Mesodermal cell (in vitro differentiated cells): Measurements from ENCODE around the gene CLIC5.
A peak's percentile ranks its signal among the peaks of the same experiment; 100 is the strongest.

Experiments
- H3K27ac ChIP-seq: 2 replicates; pipeline ENCODE4 v1.7.0; 2013; ENCODE audit warnings: mild to moderate bottlenecking, low read depth, low read length, moderate library complexity; ENCODE audit not compliant: severe bottlenecking
- H3K36me3 ChIP-seq: 2 replicates; pipeline ENCODE4 v1.7.1; 2013; ENCODE audit warnings: mild to moderate bottlenecking, low read length, moderate library complexity; ENCODE audit not compliant: control insufficient read depth, insufficient read depth
- H3K4me1 ChIP-seq: one replicate; pipeline ENCODE4 v1.7.1; 2013; ENCODE audit warnings: mild to moderate bottlenecking, low read length; ENCODE audit not compliant: insufficient read depth, control insufficient read depth, poor library complexity, severe bottlenecking
- H3K4me3 ChIP-seq: 2 replicates; pipeline ENCODE4 v1.7.0; 2013; ENCODE audit warnings: low read length, control low read depth, mild to moderate bottlenecking; ENCODE audit not compliant: insufficient read depth, poor library complexity, severe bottlenecking; ENCODE audit errors: extremely low read depth
- H3K9me3 ChIP-seq: 2 replicates; pipeline ENCODE4 v1.7.1; 2013; ENCODE audit warnings: mild to moderate bottlenecking, low read length, moderate library complexity; ENCODE audit not compliant: control insufficient read depth
- WGBS, 2 experiments: methylation state at CpG; one replicate each; pipeline ENCODE4 v1.1.5; 2013; ENCODE audit warnings: missing lambda C conversion rate in 2 of 2; ENCODE audit not compliant: insufficient coverage in 2 of 2; 5-methylcytosine and 5-hydroxymethylcytosine counted together

Gene CLIC5

DNA sequence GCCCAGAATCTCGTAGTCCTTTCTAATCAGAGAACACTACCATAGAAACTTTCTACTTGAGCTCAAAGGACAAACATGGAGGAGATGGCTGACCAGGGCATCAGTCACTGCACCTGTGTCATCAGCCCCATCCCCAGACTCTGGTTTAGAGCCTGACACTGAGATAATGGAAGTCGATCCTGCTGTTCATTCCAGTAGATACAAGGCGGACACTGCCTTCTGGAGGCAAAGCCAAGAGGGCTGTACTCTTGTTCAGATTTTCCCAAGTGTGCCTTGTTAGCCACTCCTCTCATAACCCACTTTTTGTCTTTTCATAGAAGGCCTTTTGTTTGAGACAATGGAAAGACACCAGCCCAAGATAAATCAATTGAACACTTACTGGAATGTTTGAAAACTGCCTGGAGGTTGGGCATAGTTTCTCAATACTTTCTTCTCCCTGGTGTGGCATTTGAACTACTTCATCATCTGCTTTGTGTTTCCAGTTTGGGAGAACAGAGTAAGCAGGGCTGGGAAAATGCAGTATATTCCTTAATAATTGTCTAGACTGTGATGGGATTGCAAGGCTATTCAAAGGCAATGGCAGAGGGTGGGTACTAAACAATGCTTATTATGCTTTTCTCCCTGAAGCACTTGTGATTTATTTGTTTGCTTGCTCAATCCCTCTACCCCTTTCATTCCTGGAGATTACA lies 99.7 kb downstream of the CLIC5 start:
- WGBS, 2 experiments, result 96 to 100% methylated on average over 3 of the region's 3 CpGs
- Histone ChIP-seq H3K36me3 (no peaks in the 10 kb centered on the region), H3K4me1 (no peaks in the 10 kb centered on the region), H3K4me3 (no peak overlapping the region), H3K27ac (no peak overlapping the region), H3K9me3 (no peaks in the 10 kb centered on the region)

DNA sequence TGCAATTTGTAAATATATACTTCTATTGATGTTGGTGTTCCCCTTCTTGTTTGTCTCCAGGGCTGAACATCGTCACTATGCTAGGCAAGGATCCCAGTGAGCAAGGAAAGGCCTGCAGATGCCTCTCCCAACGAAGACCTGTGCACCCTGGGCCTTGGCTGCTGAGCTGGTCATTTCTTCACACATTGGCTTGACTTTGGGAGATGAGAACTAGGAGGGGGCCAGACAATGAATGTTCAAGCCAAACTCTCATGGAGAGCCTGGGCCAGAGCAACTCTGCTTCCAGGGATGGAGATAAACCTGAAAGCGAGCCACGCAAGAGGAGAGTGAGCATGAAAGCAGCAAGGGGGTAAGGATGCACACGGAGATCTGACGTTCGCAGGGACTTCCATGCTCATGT lies 104.0 kb downstream of the CLIC5 start:
- no peak overlapping the region for H3K27ac ChIP-seq
- 89 to 98% methylated on average over 6 to 7 of the region's 7 CpGs for WGBS, 2 experiments
- H3K9me3 ChIP-seq, result no peaks in the 10 kb centered on the region
- H3K36me3 ChIP-seq, result no peaks in the 10 kb centered on the region
- H3K4me1 ChIP-seq, result no peaks in the 10 kb centered on the region
- no peak overlapping the region for H3K4me3 ChIP-seq

DNA sequence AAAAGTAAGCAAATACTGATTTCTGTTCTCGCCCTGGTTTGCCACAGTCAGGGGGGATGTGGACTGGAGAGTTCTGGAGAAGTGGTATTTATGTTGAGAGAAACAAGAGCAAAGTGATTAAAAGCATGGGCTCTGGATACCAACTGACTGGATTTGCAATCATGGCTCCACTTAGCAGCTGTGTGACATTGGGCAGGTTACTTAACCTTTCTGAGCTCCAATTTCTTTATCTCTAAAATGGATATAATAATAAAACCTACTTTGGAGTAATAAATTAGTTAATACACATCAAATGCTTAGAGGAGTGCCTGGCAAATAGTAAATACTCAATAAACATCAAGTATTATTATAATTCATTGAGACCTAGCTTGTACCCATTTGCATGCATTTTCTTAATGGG lies 111.7 kb downstream of the CLIC5 start:
- no peaks in the 10 kb centered on the region for H3K36me3 ChIP-seq
- H3K9me3 ChIP-seq, result no peaks in the 10 kb centered on the region
- no peak overlapping the region for H3K27ac ChIP-seq
- WGBS, 2 experiments, result 88 to 100% methylated on average over 1 of the region's 1 CpG
- no peak overlapping the region for H3K4me3 ChIP-seq
- peaks cover 10% of the 10 kb centered on the region for H3K4me1 ChIP-seq

DNA sequence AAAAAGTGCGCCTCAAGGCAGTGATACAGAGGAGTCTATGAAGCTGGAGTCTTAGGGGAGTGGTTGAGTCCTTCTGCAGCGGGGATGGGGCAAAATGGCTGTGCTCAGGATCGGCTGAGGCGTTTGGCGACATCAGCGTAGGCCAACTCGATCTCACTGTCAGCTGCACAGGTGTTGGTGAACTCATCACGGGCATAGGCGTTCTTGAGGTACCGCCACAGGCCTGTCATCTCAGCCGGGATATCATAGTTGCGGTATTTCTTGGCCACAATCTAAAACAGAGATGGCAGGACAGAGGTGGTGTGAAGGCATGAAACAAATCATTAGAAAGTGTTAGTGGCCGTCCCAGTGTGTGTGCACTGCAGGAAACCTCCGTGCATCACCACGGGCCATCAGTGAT lies 112.7 kb downstream of the CLIC5 start:
- Histone ChIP-seq H3K4me1 (peaks cover 10% of the 10 kb centered on the region), H3K4me3 (no peak overlapping the region), H3K27ac (no peak overlapping the region), H3K36me3 (no peaks in the 10 kb centered on the region), H3K9me3 (no peaks in the 10 kb centered on the region)
- 92 to 94% methylated on average over 13 to 15 of the region's 15 CpGs for WGBS, 2 experiments

DNA sequence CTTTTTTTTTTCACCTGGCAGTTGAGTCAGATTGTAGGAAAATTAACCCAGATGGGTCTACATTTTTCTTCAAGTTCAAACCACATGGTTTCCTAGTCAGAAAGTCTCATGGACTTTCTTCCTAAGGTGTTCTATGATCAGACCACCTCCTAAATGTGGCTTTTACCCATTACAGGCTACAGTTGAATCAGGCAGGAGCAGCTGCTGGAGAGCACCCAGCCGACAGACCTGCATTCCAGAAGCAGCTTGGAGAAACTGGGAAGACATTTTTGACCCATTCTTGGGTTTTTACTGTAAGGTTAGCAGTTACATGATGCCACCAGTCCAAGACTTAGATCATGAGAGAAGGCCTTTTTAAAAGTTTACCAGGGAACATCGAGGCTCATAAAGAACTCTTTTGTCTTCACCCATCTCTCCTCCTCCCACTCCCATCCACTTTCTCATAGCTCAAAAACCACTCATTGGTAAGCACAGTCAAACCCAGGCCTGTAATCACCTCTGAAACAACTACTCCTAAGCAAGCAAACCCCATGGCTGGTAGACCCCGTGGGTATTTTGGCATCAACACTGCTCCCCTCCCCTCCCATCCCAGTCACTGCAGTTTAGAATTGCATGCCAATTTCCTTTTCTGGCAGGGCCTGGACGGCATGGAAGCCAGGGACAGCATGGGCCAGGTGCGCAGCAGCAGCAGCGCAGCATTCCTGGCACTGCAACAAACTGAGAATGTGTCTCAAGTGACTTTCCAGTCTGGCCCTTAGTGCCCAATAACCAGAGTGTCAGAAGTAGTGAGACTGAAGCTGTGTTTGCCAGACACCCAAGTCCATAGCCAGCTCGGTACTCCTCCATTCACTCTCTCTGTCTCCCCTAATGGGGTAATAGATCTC lies 113.7 kb downstream of the CLIC5 start:
- peaks cover 10% of the 10 kb centered on the region for H3K4me1 ChIP-seq
- no peak overlapping the region for H3K4me3 ChIP-seq
- H3K36me3 ChIP-seq, result no peaks in the 10 kb centered on the region
- WGBS, 2 experiments, result 78 to 91% methylated on average over 6 of the region's 7 CpGs
- H3K9me3 ChIP-seq, result no peaks in the 10 kb centered on the region
- no peak overlapping the region for H3K27ac ChIP-seq

DNA sequence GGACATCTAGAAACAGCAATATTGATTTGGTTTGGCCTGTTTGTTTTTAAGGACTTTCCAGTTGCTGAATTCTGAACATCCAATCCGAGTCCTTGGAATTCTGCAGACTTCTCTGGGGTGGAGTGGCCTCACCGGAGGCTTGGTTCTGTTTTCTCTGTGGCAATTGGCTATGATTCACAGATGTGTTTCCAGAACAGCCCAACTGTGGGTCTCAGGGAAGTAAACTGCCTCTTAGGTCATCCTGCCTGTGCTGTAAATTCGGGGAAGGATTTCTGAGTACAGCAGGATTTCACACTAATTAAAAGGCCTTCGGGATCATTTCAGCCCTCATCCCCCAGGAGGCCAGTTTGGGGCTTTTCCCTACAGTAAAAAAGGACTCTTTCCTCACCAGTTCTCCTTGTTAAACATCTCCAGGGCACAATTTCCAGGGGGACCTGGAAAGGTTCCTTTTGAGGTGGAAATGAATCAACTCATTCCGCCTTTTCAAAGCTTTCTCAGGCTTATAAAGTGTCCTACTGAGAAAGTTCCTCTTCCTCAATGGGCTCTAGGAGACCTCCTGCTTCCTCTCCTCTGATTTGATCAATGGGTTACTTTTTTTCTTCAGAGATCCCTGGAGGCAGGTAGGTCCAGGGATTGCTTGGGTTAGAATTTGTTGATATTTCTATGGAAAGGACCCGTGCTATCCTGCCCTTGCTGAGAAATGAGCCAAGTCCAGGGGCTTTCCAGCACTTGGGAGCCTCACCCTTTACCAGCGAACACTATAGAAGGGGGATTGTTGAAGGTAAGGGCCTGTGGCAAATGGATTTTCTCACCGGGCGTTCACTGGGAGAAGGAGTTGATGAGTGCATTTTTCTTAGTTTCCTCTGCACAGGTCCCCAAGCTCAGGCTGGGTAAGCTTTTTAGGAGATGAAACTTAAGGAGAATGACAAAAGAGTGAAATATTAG lies 114.6 kb downstream of the CLIC5 start:
- H3K27ac ChIP-seq, result peak overlapping the region; percentile 18

DNA sequence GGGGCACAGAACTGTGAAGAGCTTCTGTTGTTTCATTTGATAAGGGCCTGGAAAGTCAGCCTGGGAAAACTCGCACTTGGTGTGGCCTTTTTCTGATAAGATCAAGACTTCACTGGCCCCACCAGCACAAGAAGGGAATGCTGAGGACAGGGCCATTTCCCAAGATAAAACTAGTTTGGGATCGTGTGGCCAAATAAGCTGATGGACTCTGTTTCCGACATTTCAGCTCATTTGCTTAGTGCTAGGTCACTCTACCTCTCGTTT lies 116.0 kb downstream of the CLIC5 start:
- H3K27ac ChIP-seq, result no peak overlapping the region
- 82 to 92% methylated on average over 3 to 4 of the region's 4 CpGs for WGBS, 2 experiments

More for the DNA sequence above, 114.6 kb downstream of the CLIC5 start:
- no peaks in the 10 kb centered on the region for H3K36me3 ChIP-seq
- no peak overlapping the region for H3K4me3 ChIP-seq
- WGBS, 2 experiments, result 46 to 52% methylated on average over 4 to 8 of the region's 9 CpGs
- peaks cover 10% of the 10 kb centered on the region for H3K4me1 ChIP-seq
- no peaks in the 10 kb centered on the region for H3K9me3 ChIP-seq

DNA sequence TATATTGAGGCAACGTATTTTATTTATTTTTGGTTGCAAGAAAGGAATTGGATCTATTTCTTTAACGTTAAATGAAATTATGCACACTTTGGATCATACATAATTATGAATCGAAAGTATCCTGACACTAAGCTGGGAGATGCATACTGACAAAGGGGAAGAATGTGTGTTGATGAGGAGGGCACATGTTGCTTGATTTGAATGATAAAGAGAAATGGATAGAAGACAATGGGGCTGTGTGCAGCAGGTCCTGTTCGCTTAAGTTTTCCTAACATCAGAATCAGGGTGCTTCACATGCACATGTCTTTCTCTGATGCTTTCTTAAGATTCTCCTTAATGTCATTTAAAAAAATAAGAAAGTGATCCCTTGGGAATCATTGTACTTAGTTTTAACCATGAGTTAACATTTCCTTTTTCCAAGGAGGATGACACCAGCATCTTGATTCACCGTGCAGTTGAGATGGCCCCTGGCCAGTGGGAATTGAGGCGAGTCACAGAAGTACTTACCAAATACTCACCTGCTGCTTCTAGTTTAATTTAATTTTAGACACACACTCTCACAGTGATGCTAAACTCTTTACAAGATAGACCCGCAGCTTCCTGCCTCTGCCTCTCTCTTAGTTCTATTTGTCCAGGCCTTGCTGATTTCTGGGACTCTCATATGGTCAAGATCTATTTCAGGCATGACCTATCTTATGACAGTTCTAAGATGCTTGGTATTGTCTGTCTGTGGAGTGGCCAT lies 116.5 kb downstream of the CLIC5 start:
- peaks cover 10% of the 10 kb centered on the region for H3K4me1 ChIP-seq
- H3K27ac ChIP-seq, result no peak overlapping the region
- H3K36me3 ChIP-seq, result no peaks in the 10 kb centered on the region
- no peak overlapping the region for H3K4me3 ChIP-seq
- WGBS, 2 experiments, result 82 to 86% methylated on average over 3 to 5 of the region's 7 CpGs
- no peaks in the 10 kb centered on the region for H3K9me3 ChIP-seq

More for the DNA sequence above, 116.0 kb downstream of the CLIC5 start:
- no peak overlapping the region for H3K4me3 ChIP-seq
- H3K4me1 ChIP-seq, result peaks cover 10% of the 10 kb centered on the region
- no peaks in the 10 kb centered on the region for H3K9me3 ChIP-seq
- H3K36me3 ChIP-seq, result no peaks in the 10 kb centered on the region

DNA sequence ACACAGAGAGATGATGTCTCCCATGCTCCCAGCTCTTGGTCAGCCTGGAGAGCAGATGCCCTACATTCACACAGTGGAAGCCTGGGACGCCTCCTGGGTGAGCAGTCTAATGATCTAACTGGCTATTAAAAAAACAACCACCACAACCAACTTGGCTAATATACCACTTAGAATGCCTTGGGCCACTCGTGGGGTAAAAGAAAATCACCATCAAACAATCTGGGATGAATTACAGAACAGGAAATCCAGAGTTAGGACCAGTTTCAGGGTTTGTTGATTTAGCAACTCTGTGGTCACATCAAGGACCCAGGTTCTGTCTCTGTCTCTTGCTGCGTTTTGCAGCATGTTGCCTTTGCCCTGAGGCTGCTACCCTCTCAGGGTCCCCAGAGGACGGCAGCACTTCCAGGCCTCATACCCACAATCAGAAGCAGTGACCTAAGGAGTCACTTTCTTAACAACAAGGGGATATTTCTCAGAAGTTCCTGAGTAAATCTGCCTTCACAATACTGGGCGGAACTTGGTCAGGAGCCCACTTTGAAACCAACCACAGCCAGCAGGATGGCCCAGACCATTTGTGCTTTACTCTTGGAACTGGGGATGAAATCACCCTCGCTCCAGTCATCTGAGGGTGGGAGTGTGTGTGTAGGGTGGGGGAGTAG lies 118.7 kb downstream of the CLIC5 start:
- Histone ChIP-seq H3K36me3 (no peaks in the 10 kb centered on the region), H3K9me3 (no peaks in the 10 kb centered on the region), H3K4me1 (peaks cover 10% of the 10 kb centered on the region), H3K4me3 (no peak overlapping the region), H3K27ac (no peak overlapping the region)
- WGBS, 2 experiments, result 82 to 86% methylated on average over 3 to 4 of the region's 6 CpGs

DNA sequence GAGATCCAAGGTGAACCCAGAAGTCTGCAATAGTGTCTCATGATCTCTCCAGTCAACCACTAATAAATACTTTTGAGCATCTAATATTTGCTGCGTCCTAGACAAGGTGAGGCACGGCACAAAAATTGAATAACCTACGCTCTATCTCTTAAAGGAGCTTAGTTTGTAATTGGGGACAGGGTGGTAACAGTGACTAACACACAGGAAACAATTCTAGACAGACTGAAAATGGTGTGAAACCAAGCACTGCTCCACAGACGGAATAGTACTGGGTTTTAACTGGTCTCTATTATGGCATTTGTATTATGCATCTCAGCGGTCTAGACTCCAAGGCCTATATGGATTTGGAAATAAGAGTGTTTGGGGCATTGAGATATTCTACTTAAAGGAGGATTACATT lies 120.1 kb downstream of the CLIC5 start:
- Histone ChIP-seq H3K9me3 (no peaks in the 10 kb centered on the region), H3K36me3 (no peaks in the 10 kb centered on the region), H3K27ac (no peak overlapping the region), H3K4me1 (peaks cover 10% of the 10 kb centered on the region), H3K4me3 (no peak overlapping the region)
- WGBS, 2 experiments, result 93 to 100% methylated on average over 2 of the region's 5 CpGs
